ENCODE data around the gene C1D. TPM values are rescaled to one million over a fixed set of nuclear protein-coding genes. Genes with fewer than 3 reads are reported as not detected.

The C1D gene
- total RNA-seq, 1 experiment from 2014 or later: 21.3 TPM

DNA sequence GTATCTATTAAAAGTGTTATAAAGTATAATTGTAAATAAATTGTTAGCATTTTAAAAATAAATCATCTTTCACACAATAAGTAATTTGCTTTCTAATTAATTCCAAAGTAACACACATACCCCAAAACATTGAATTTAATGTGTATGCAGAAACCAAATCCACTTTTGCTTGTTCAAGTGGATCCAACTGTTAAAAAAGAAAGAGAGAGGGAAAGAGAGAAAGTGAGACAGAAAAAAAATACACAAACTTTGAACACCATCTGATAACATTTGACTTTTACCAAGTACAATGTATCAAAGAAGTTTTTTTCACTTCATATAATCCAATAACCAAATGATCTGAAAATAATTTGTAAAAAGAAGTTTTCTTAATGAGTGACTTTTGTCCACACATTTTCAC lies 16.6 kb downstream of the C1D start:
- Histone ChIP-seq H3K27me3 (replicated peaks; ENCODE audit: insufficient read depth, low read depth, low read length, poor library complexity) (no peaks in the 10 kb centered on the region), H3K4me3 (ENCODE audit: low read depth, low read length, poor library complexity, severe bottlenecking) (no peak overlapping the region), H3K36me3 (ENCODE audit: insufficient read depth, low read length, poor library complexity, severe bottlenecking) (no peaks in the 10 kb centered on the region), H3K27ac (ENCODE audit: low read depth, low read length, poor library complexity, severe bottlenecking) (peak overlapping the region; percentile 32), H3K9me3 (ENCODE audit: low read depth, low read length, poor library complexity, severe bottlenecking) (no peaks in the 10 kb centered on the region), H3K4me1 (ENCODE audit: insufficient read depth, low read length, poor library complexity, severe bottlenecking) (peaks cover 71% of the 10 kb centered on the region)
- no peak for DNase-seq (ENCODE audit: low spot score)
- POLR2A ChIA-PET (ENCODE audit: low non-redundant PET): no interaction called here
- BruUV-seq (replicated peaks): no TSS peak
- CTCF ChIA-PET: no interaction called here
- no peak for TF ChIP-seq EZH2 (IDR thresholded peaks at IDR 0.05; ENCODE audit: borderline replicate concordance, low read depth, low read length, poor library complexity, severe bottlenecking)
- TF ChIP-seq, protein P1, sequence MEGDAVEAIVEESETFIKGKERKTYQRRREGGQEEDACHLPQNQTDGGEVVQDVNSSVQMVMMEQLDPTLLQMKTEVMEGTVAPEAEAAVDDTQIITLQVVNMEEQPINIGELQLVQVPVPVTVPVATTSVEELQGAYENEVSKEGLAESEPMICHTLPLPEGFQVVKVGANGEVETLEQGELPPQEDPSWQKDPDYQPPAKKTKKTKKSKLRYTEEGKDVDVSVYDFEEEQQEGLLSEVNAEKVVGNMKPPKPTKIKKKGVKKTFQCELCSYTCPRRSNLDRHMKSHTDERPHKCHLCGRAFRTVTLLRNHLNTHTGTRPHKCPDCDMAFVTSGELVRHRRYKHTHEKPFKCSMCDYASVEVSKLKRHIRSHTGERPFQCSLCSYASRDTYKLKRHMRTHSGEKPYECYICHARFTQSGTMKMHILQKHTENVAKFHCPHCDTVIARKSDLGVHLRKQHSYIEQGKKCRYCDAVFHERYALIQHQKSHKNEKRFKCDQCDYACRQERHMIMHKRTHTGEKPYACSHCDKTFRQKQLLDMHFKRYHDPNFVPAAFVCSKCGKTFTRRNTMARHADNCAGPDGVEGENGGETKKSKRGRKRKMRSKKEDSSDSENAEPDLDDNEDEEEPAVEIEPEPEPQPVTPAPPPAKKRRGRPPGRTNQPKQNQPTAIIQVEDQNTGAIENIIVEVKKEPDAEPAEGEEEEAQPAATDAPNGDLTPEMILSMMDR (conservative IDR thresholded peaks at IDR 0.05; ENCODE audit: low read depth, low read length): no peak
- intact Hi-C loops (cut with micrococcal nuclease; ENCODE audit: unreplicated experiment): no loop called here

DNA sequence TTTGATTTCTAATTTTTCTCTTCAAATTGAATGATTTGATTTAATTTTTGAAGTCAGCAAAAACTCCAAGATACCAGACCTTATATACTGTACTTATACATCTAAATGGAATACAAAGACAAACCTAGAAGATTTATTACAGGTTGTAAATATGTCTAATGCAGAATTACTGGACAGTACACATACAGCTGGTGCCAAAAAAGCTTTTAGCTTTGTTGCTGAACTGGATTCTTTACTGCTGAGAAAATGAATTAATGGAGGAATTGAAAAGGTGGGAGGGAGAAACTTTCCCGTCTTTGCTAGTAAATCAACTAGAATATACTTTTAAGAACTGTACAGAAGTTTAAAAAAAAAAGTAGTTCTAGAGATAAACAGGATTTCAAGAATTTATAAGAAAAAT lies 17.5 kb downstream of the C1D start:
- TF ChIP-seq, protein P1 (conservative IDR thresholded peaks at IDR 0.05; ENCODE audit: low read depth, low read length): no peak
- no peak for TF ChIP-seq EZH2 (IDR thresholded peaks at IDR 0.05; ENCODE audit: borderline replicate concordance, low read depth, low read length, poor library complexity, severe bottlenecking)
- POLR2A ChIA-PET (ENCODE audit: low non-redundant PET): interaction anchor here (0.6 kb wide), 1 partner anchor 112 kb away, joined by 3 read pairs; the partner anchor contains the start of gene PNO1
- Histone ChIP-seq H3K27ac (ENCODE audit: low read depth, low read length, poor library complexity, severe bottlenecking) (no peak overlapping the region), H3K36me3 (ENCODE audit: insufficient read depth, low read length, poor library complexity, severe bottlenecking) (no peaks in the 10 kb centered on the region), H3K27me3 (replicated peaks; ENCODE audit: insufficient read depth, low read depth, low read length, poor library complexity) (no peaks in the 10 kb centered on the region), H3K4me1 (ENCODE audit: insufficient read depth, low read length, poor library complexity, severe bottlenecking) (peaks cover 69% of the 10 kb centered on the region), H3K9me3 (ENCODE audit: low read depth, low read length, poor library complexity, severe bottlenecking) (no peaks in the 10 kb centered on the region), H3K4me3 (ENCODE audit: low read depth, low read length, poor library complexity, severe bottlenecking) (no peak overlapping the region)
- intact Hi-C loops (cut with micrococcal nuclease; ENCODE audit: unreplicated experiment): no loop called here
- peak; percentile 85 for DNase-seq (ENCODE audit: low spot score)
- no TSS peak for BruUV-seq (replicated peaks)
- CTCF ChIA-PET: no interaction called here

DNA sequence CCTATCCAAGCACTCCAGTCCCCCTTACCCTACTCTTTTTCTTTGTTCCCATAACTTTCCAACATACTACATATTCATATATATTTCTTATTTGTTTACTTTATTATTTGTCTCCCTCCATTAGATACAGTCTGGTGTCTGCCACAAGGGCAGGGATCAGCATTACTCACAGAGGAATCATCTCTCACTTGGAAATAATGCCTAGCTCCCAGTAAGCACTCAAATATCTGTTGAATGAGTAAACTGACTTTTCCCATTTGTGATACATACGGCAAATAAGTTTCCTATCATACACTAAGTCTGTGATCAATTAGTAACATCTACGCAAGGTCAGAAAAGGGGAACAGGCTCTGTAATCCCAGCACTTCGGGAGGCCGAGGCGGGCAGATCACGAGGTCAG lies 18.7 kb downstream of the C1D start:
- TF ChIP-seq, protein P1 (conservative IDR thresholded peaks at IDR 0.05; ENCODE audit: low read depth, low read length): no peak
- no peak for TF ChIP-seq EZH2 (IDR thresholded peaks at IDR 0.05; ENCODE audit: borderline replicate concordance, low read depth, low read length, poor library complexity, severe bottlenecking)
- Histone ChIP-seq H3K27ac (ENCODE audit: low read depth, low read length, poor library complexity, severe bottlenecking) (no peak overlapping the region), H3K36me3 (ENCODE audit: insufficient read depth, low read length, poor library complexity, severe bottlenecking) (no peaks in the 10 kb centered on the region), H3K27me3 (replicated peaks; ENCODE audit: insufficient read depth, low read depth, low read length, poor library complexity) (no peaks in the 10 kb centered on the region), H3K4me1 (ENCODE audit: insufficient read depth, low read length, poor library complexity, severe bottlenecking) (peaks cover 60% of the 10 kb centered on the region), H3K9me3 (ENCODE audit: low read depth, low read length, poor library complexity, severe bottlenecking) (no peaks in the 10 kb centered on the region), H3K4me3 (ENCODE audit: low read depth, low read length, poor library complexity, severe bottlenecking) (no peak overlapping the region)
- no peak for DNase-seq (ENCODE audit: low spot score)
- BruUV-seq (replicated peaks): no TSS peak
- ChIA-PET POLR2A (ENCODE audit: low non-redundant PET) (no interaction called here), CTCF (no interaction called here)
- intact Hi-C loops (cut with micrococcal nuclease; ENCODE audit: unreplicated experiment): no loop called here
